Left hindlimb (tissue), 1 donor: Measurements from ENCODE around the gene NIPAL1.

ENCODE experiments used
- DNase-seq: peaks from one replicate; pipeline ENCODE4 v3.0.0-alpha.2; 2018

The NIPAL1 gene

DNA sequence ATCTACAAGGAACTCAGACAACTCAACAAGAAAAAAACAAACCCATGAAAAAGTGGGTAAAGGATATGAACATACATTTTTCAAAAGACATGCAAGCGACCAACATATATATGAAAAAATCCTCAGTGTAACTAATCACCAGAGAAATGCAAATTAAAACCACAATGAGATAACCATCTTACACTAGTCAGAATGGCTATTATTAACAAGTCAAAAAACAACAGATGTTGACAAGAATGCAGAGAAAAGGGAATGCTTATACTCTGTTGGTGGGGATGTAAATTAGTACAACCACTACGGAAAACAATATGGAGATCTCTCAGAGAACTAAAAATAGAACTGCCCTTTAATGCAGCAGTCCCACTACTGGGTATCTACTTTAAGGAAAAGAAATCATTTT is 12.1 kb downstream of the NIPAL1 start:
- no peak for DNase-seq

DNA sequence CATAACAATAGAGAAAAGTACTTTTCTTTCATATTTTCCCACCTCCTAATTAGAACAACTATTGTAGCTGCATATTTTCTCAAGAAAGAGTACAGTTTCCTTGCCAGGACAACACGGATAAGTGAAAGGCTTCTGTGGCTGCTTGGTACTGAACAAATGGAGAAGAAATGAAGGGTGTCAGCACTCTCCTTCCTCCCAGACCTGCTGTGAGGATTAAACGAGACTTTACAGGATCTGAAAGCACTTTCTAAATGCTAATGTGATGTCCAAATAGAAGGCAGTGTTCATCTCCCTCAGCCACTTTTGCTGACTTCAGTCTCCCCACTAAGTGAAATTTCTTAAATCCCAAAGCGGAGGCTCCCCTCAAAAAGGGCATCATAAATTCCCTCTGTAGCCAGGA is 13.9 kb downstream of the NIPAL1 start:
- DNase-seq, result no peak

DNA sequence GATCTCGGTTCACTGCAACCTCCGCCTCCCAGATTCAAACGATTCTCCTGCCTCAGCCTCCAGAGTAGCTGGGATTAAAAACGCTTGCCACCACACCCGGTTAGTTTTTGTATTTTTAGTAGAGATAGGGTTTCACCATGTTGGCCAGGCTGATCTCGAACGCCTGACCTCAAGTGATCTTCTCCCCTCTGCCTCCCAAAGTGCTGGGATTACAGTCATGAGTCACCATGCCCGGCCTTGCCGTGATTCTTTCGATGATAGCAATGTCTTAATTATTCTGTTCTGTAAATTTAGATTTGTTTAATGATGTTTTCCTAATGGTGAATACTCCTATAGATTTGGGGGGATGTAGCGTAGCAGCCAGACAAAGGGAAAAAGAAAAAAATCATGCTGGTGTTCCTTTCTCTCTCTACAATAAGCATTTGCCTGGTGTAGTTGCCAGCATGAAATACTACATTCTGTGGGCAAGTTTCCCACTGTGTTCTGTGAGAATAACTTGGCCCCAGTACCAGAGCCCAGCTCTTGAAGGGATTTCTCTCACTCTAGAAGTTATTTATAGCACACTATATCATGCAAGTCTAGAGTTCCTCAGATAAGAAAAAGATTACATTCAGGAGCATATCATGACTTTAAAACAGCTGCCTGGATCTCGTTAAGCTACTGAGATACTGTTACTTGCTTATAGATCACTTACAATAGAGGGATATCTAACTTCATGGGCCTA is 15.4 kb downstream of the NIPAL1 start:
- no peak for DNase-seq

DNA sequence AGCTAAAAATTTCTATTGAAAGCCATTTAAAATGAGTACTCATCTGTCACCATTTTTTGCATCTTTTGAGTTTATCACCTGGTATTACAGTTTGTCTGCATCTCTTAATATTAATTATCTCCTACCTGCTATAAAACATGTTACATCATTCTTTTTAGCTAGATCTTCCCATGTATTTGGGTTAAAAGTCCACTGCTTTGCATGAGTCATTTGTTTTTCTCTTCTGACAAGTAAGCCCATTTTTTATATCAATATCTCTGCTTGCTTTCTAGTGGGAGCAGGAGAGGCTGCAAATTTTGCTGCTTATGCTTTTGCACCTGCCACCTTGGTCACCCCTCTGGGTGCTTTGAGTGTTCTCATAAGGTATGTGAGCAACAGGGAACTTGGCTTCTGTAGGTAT is 16.1 kb downstream of the NIPAL1 start:
- no peak for DNase-seq

DNA sequence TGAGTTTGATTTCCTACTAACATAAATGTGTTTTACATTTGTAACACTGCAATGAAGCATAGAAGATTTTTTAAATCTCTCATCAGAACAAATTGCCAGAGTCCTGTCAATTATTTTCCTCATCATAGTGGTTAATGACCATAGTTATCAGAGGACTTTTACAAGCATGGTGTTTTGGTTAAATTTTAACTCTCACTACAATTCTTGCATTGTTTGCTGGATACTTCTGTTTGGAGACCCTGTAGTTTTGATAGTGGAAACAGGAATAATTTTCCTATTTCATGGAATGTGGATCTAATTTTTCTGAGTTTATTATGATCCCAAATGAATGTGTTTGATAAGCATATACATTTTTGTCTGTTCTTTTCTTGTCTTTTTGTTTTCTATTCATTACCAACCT is 16.8 kb downstream of the NIPAL1 start:
- no peak for DNase-seq

DNA sequence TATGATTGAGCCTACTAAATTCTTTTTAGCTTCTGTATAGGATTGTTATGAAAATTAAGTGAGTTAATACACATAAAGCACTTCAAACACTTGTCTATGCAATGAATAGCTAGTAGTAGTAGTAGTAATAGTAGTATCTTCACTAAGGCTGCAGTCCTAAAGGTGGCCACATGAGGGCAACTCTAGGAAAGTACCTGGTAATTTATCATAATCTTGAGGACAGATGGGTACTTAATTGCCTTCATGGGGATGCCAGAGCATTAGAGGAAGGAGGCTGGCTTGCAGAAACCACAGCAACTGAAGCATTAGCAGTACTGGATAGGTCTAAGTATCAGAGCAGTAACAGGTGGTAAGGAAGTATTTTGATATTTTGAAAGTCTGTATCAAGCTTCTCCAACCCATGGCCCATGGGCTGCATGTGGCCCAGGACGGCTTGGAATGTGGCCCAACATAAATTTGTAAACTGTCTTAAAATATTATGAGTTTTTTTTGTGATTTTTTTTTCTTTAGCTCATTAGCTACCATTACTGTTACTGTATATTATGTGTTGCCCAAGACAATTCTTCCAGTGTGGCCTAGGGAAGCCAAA is 17.3 kb downstream of the NIPAL1 start:
- DNase-seq, result no peak

DNA sequence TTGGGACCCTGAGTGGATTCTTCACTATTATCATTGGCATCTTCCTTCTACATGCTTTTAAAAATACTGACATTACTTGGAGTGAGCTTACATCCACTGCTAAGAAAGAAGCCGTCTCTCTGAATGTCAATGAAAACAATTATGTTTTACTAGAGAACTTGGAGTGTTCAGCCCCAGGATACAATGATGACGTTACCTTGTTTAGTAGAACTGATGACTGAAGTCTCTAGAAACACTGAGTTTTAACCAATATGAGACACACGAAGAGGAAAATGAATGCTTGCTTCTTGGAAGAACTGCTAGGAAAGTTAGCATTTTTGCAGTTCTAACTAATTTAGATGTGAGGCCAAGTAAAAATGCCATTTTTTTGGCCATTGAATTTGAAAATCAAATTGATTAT is 19.4 kb downstream of the NIPAL1 start:
- DNase-seq, result no peak

DNA sequence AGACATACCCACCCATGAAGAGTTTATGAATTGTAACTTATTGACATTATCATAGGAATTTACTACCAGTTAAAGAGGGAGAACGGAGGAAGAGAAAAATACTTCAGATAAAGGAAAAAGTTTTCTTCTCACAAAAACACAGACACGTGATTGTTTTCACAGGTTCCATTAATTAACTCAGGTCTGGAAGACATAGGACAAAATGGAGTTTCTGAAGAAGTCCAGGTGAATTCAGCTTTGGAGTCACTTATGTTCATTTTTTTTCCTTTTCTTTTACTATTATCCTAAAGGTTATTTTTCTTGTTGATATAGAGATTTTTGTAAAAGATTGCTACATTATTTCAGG is 20.5 kb downstream of the NIPAL1 start:
- no peak for DNase-seq

DNA sequence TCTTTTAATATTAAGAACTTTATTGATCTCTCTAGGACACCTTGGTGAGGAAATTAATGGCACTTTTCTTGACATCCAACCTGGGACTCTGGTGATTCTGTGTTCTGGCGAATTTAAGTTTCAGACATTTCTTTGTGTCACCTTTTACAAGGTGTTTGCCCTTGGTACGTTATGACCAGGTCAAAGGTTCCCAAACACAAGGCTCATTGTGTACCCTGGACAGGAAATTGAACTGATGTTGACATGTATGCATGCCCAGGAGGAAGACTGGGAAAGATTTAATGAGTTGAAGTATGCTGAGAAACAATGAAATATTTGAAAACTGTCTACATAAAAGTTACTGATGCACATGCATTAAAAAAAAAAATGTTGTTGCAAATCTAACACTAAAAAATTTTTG is 22.1 kb downstream of the NIPAL1 start:
- DNase-seq, result no peak

DNA sequence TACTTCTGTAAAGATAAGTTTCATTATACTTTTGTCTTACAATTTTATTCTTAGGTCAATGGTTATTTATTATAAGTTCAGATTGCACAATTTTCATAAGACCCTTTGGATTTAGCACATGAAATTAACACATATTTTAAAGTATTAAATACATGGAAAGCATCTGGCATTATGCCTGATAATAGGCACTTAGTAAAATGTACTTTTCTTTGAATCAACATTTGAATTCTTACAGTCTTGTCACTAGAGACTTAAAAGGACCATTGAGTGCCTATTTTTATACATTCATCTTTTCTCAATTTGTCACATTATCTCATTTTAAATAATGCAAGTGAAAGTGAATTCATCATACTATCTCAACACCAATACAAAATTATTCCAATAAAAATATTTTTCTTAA is 23.0 kb downstream of the NIPAL1 start:
- no peak for DNase-seq

DNA sequence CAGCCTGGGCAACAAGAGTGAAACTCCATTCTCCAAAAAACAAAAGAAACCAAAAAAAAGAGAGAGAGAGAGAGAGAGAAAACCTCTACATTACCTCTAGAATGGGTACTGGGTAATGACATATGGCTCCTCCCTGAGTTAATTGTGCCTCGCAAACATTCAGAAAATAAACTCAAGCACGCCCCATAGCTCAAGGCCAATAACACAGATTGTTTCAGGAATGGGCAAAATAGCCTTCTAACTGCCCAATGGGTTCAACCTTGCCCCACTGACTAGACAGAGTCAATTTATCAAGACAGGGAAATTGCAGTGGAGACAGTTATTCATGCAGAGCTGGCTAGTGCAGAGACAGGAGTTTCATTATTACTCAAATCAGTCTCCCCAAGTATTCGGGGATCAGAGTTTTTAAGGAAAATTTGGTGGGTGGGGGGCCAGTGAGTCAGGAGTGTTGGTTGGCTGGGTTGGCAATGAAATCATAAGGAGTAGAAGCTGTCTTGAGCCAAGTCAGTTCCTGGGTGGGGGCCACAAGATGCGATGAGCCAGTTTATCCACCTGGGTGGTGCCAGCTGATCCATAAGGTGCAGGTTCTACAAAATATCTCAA is 25.1 kb downstream of the NIPAL1 start:
- DNase-seq, result no peak

DNA sequence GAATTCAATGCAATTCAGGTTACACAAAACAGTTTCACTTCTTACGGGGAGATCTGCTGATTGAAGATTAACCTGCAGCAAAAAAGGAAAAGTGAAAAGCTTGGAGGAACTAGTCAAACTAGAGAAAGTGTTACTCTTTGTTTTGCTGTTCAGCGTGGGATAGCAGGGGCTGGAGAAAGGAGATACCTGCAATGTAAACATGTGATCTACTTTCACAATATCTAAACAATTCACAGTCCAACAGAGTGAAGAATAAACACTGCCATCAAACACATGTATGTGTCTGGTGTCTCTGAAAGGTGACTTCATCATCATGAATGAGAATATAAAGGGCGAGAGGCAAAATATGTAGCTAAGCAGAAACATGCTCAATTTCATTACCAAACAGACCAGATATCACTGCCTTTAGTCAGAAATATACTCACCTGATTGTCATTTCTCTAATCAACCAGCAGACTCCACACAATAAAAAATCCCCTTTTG is 26.4 kb downstream of the NIPAL1 start:
- no peak for DNase-seq

DNA sequence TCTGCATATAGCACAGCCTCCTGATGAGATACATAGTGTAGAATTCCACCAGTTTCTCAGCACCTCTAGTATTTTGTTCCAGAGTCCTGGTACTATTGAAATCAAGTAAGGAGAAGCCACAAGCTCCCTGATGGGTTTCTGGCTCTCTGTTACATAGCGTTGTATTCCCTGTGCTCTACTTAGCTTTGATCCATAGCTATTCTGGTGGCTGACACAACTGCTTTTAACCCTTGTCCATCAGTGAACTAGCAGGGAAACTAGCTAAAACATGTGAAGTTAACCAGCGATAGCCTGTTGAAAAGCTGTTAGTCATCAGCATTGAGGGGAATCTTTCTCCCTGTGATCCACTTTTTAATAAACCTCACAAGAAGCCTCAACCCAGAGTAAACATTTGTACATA is 26.9 kb downstream of the NIPAL1 start:
- DNase-seq, result no peak

DNA sequence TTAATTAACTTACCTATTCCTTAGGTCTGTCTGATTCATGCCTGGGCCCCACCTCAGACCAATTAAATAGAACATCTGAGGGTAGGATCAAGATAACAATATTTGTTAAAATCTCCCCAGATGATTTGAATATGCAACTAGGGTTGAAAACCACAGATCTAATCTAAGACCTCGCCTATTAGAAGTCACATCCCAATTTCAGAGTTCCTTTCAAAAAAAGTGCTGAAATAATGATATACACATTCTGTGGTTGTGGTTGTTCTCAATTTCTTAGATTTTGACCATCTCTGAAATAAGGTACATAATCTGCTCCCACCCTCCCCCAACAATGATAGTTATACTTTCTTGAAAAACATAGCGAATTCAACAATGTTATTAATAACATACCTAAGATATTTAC is 27.7 kb downstream of the NIPAL1 start:
- no peak for DNase-seq

DNA sequence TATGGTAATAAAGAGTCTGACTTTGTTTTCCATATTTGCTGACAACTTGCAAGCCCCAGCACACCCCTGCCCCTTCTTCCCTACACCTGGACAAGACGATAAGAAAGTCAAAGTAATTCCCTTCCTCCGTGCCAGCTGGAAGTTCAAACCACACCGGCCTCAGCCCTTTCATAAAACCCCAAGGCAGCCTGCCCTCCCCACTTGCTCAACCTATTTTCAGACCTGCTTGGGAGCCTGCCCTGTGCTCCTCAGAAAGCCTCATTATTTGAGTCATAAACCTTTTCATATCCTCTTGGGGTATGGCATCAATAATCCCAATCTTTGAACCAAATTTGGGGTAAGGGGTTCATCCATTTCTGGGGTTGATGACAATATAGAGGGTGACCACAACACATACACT is 29.5 kb downstream of the NIPAL1 start:
- DNase-seq, result no peak

DNA sequence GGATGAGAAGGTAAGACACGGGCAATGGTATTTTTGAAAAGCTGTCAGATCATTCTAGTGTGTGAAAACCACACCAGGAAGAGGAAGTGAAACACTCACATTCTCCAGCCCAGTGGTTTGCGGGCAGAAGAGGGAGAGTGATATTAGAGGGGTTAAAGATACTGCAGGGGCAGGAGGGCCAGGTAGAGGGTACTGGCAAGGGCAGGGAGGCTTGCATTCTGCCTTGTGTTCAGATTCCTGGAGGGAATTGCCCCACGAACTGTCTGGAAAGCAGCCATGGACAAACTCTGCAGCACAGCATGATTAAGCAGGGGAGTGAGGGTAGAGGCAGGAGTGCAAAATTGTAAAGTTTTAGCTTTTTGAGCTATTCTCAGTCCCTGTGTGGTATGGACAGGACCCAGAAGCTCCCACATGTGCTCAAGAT is 30.9 kb downstream of the NIPAL1 start:
- DNase-seq, result no peak

DNA sequence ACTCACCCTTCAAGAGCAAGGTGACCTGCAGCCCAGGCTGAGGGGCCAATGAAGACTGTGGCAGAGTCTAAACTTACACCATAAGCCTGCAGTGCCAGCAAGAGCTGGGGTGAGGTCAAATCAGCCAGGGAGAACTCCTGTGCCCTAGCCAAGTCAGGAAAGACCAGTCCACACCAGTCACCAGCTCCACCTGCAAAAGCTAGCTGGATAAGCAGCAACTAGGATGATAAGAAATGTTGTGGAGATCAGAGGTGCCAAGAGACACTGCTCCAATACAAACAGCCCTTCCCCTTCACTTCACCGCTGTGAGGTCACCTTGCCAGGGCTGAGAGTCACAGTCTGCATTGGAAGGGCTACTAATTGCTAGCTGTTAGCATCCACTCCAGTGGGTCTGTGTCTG is 31.3 kb downstream of the NIPAL1 start:
- DNase-seq, result no peak

DNA sequence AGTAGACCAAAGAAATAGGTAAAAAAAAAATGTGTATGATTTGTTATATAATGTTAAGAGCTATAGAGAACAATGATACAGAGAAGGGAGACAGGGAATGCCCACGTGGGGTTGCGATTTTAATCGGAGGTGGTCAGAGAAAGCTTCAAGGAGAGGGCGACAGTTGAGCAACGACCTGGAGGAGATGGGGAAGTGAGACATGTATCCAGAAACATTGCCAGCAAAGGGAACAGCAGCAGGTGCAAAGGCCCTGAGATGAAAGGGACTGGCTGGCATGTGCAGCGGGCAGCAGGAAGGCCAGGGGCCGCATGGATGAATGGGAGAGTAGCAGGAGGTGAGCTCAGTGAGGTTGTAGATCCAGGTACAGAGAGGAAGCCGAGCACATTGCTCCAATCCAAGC is 32.9 kb downstream of the NIPAL1 start:
- no peak for DNase-seq

DNA sequence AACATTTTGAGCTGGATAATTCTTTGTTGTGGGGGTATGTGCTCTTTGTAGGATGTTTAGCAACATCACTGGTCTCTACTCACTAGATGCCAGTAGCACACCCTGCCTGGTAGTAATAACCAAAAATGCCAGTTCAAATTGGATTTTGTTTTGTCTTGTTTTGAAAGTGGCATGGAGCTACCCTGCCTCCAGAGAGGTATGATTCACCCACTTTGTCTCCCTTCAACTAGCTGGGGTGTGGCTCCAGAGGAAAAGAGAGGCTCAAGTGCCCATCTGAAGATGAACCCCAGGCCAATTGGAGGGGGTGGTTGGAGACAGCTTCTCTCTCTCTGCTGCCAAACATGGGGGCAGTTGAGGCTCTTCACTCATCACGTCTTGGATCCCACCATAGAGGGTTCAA is 34.5 kb downstream of the NIPAL1 start:
- no peak for DNase-seq

DNA sequence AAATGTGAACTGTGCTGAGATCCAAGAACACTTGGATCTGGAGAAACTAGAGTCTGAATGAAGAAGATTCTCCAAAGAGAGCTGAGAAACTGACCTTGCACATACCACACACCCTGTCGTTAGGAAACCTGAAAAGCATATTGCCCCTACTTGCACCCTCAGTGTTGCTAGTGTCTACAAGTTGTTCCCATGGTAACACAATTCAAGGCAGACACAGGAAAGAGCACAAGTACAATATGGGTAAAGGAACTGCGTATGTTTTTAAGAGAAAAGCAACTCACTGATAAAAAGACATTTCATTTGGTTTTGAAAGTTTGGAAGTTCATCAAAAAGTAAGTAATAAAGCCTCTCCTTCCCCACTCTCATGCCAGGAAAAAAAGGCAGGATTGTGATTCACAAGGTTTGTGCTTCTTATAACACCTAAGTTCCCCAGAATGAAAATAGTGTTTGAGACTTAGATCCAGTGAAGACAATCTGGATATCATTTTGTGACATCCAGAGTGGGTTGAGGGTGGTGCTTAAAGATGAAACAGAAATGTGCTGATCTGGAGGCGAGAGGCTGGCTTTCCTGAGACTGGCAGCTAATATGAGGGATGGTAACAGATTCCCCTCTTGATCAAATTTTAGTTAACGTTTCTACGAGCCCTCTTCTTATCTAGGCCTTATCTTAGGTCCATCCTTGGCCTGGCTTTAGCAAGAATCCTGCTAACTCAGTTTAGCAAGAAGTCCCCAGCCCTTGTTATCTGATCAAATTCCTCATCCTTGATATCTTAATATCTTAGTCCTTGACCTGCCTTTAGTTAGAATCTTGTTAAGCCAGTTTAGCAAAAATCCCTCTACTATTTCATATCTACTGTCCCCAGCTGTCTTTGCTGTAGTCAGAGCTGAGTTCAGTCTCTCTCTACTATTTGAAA is 42.3 kb downstream of the NIPAL1 start:
- no peak for DNase-seq

DNA sequence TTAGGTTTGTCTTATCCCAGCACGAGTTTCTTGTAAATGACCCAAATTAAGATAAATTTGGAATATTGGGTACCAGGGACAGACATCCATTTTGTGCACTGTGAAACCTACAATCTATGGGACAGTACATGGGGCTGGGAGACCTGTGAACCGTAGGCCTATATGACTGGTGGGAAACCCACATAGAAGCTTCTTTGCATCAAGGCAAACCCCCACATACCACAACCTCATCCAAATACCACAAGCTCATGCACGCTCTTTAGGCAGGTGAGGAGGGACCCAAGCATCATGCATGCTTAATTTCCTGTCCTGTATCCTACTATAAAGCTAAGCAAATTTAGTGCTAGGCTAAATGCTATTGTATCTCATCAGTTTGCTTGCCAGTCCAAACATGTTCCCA is 47.8 kb downstream of the NIPAL1 start:
- no peak for DNase-seq

DNA sequence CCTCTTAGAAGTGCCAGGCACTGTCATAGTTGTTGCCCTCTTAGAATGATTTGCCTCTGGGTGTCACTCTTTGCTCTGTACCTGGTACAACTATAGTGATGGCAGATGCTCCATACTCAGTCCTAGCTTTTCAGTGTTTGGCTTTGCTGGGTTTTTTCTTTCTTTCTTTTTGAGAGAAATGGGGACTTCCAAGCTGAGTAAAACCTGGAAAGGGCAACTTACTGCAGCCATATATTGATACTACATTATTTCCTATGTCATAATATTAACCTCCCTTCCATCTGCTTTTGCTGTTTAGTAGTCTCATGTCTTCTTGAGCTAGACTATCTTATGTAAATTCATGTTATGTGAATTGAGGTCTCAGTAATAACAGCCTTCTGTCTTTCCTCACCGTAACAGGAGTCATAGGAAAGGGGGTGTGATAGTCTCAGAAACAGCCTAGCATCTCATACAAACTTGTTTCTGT is 49.0 kb downstream of the NIPAL1 start:
- DNase-seq, result no peak

DNA sequence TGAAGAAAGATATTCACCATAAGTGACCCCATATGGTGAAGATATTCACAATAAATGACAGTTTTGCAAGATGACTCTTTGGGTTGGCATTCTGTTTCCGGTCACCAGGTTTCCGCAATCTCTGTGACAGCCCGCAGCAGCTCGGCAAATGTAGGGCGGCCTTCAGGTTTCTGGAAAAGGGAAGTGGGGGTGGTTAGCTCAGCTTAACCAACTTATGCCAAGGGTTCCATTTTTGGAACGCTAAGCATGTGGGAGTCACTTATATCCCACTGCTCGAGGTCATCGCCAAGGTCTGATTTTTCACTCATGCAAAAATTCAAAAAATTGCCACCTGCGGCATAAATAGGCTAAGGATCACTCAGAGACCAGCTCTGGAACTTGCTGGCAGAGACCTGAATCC is 51.0 kb downstream of the NIPAL1 start:
- DNase-seq, result no peak
